SK-N-SH (cell line): ENCODE measurements around the gene NFASC. TPM values are rescaled to one million over a fixed set of nuclear protein-coding genes. Genes with fewer than 3 reads are reported as not detected.

Experiments
- CTCF ChIA-PET: fragments of 300-600, 350-600 bp; formaldehyde crosslinking; extraction: SDS; loops from one replicate; lab custom pipeline; 2021; lab: Yijun Ruan, JAX
- POLR2A ChIA-PET: fragments of 350-600 bp; sonication (Branson Sonifier 250); formaldehyde crosslinking; extraction: SDS; loops from one replicate; lab custom pipeline; 2020; ENCODE audit warnings: antibody characterized with exemption, inconsistent platforms; lab: Yijun Ruan, JAX
- DNase-seq: peaks from one replicate; pipeline ENCODE4 v3.0.0; 2012
- H2AFZ ChIP-seq: fragments of 200-600 bp; sonication (generic); 2 replicates; pipeline ENCODE4 v1.8.1; 2016; ENCODE audit warnings: antibody characterized with exemption, mild to moderate bottlenecking, low read depth
- H3F3A ChIP-seq: fragments of 200-600 bp; sonication (generic); replicated peaks from 2 replicates; pipeline ENCODE3; 2016; ENCODE audit warnings: antibody characterized with exemption, mild to moderate bottlenecking; ENCODE audit not compliant: insufficient read depth
- H3K27ac ChIP-seq, 2 experiments: fragments of 200-500 bp in 1 of 2; fragments of 200-600 bp in 1 of 2; sonication (Bioruptor generic) in 1 of 2; sonication (generic), shearing (Covaris generic) in 1 of 2; 2 replicates each; pipeline versions ENCODE4 v1.5.1 to v1.6.1; 2014 to 2016; ENCODE audit warnings: low read depth in 2 of 2, inconsistent platforms in 1 of 2, low read length in 1 of 2, mild to moderate bottlenecking in 1 of 2, mixed read lengths in 1 of 2
- H3K27me3 ChIP-seq: fragments of 200-600 bp; sonication (generic), shearing (Covaris generic); 2 replicates; pipeline ENCODE4 v1.6.1; 2016; ENCODE audit warnings: mixed run types; ENCODE audit not compliant: insufficient read depth
- H3K36me3 ChIP-seq, 2 experiments: fragments of 200-500 bp in 1 of 2; fragments of 200-600 bp in 1 of 2; sonication (Bioruptor generic) in 1 of 2; sonication (generic) in 1 of 2; replicated peaks in 1 of 2; 2 replicates each; pipeline versions ENCODE3 to v1.5.1; 2014 to 2016; ENCODE audit warnings: low read length in 1 of 2, mild to moderate bottlenecking in 1 of 2; ENCODE audit not compliant: insufficient read depth in 2 of 2, control insufficient read depth in 1 of 2
- H3K4me1 ChIP-seq, 2 experiments: fragments of 200-500 bp in 1 of 2; fragments of 200-600 bp in 1 of 2; sonication (Bioruptor generic) in 1 of 2; sonication (generic), shearing (Covaris generic) in 1 of 2; 2 replicates each; pipeline versions ENCODE4 v1.5.1 to v1.6.1; 2014 to 2016; ENCODE audit warnings: low read depth in 1 of 2, low read length in 1 of 2, mixed run types in 1 of 2; ENCODE audit not compliant: insufficient read depth in 2 of 2, control insufficient read depth in 1 of 2
- H3K4me2 ChIP-seq: fragments of 200-600 bp; sonication (generic), shearing (Covaris generic); 2 replicates; pipeline ENCODE4 v1.6.1; 2017; ENCODE audit warnings: mixed run types
- H3K4me3 ChIP-seq, 2 experiments: fragments of 200-500 bp in 1 of 2; fragments of 200-600 bp in 1 of 2; sonication (Bioruptor generic) in 1 of 2; sonication (generic), shearing (Covaris generic) in 1 of 2; 2 replicates each; pipeline versions ENCODE4 v1.5.1 to v1.8.1; 2014 to 2016; ENCODE audit warnings: low read depth in 2 of 2, inconsistent platforms in 1 of 2, low read length in 1 of 2, mild to moderate bottlenecking in 1 of 2, mixed read lengths in 1 of 2, moderate library complexity in 1 of 2
- H3K79me2 ChIP-seq: fragments of 200-600 bp; sonication (generic); 2 replicates; pipeline ENCODE4 v1.8.1; 2017; ENCODE audit warnings: mild to moderate bottlenecking; ENCODE audit not compliant: insufficient read depth
- H3K9ac ChIP-seq: fragments of 200-600 bp; sonication (generic); 2 replicates; pipeline ENCODE4 v1.6.1; 2017; ENCODE audit warnings: mixed run types
- H3K9me2 ChIP-seq: fragments of 200-600 bp; sonication (generic); 2 replicates; pipeline ENCODE4 v1.6.1; 2017; ENCODE audit warnings: mixed run types
- H3K9me3 ChIP-seq: fragments of 200-600 bp; sonication (generic); 2 replicates; pipeline ENCODE4 v1.6.1; 2017; ENCODE audit warnings: mixed run types, mild to moderate bottlenecking, moderate library complexity
- H4K20me1 ChIP-seq: fragments of 200-600 bp; sonication (generic); 2 replicates; pipeline ENCODE4 v1.6.1; 2017; ENCODE audit warnings: mild to moderate bottlenecking, mixed run types; ENCODE audit not compliant: insufficient read depth
- EP300 ChIP-seq, 2 experiments: IDR thresholded peaks; 2 replicates each; pipeline versions ENCODE4 v1.4.0 to v1.6.1; 2012; ENCODE audit warnings: borderline replicate concordance in 1 of 2, low read depth in 1 of 2, low read length in 1 of 2
- EZH2phosphoT487 ChIP-seq: fragments of 200-600 bp; sonication (generic); IDR thresholded peaks from 2 replicates; pipeline ENCODE4 v1.6.1; 2017; ENCODE audit warnings: low read depth, mixed run types, mild to moderate bottlenecking, antibody characterized with exemption, moderate library complexity, borderline replicate concordance
- NFIC ChIP-seq: IDR thresholded peaks from 2 replicates; pipeline ENCODE4 v1.4.0; 2012; ENCODE audit warnings: borderline replicate concordance
- NRF1 ChIP-seq: IDR thresholded peaks from 2 replicates; pipeline ENCODE4 v1.6.1; 2012; ENCODE audit warnings: low read depth, mild to moderate bottlenecking, low read length
- RFX5 ChIP-seq: IDR thresholded peaks from 2 replicates; pipeline ENCODE4 v1.6.1; 2012; ENCODE audit warnings: mild to moderate bottlenecking, improper control_type of control experiment, low read length
- RXRA ChIP-seq: IDR thresholded peaks from 2 replicates; pipeline ENCODE4 v1.4.0; 2012; ENCODE audit warnings: low read depth, mild to moderate bottlenecking, borderline replicate concordance
- SIN3A ChIP-seq: IDR thresholded peaks from 2 replicates; pipeline ENCODE4 v1.6.1; 2012; ENCODE audit warnings: low read depth, mild to moderate bottlenecking, low read length, moderate library complexity, borderline replicate concordance
- SMC3 ChIP-seq: IDR thresholded peaks from 2 replicates; pipeline ENCODE4 v1.6.1; 2012; ENCODE audit warnings: low read depth, low read length, improper control_type of control experiment
- TAF1 ChIP-seq: IDR thresholded peaks from 2 replicates; pipeline ENCODE4 v1.6.1; 2012; ENCODE audit warnings: low read depth, mild to moderate bottlenecking, low read length, moderate library complexity, borderline replicate concordance
- WGBS: methylation state at CpG from one replicate; pipeline ENCODE4 v1.1.6; 2017; ENCODE audit warnings: low lambda C conversion rate; 5-methylcytosine and 5-hydroxymethylcytosine counted together
- polyA plus RNA-seq, 3 experiments: library from polyadenylated mRNA; depleted of rRNA; stranded (reverse); fragments of >200 nt; gene quantifications; 2 replicates each; pipeline ENCODE4 v1.2.3, GENCODE V29; 2012
- TF ChIP-seq, protein P1 (sequence below): IDR thresholded peaks from 2 replicates; pipeline ENCODE4; 2012
- TF ChIP-seq, protein P2 (sequence below): IDR thresholded peaks from 2 replicates; pipeline ENCODE4 v1.6.1; 2012; ENCODE audit warnings: mild to moderate bottlenecking, low read depth, low read length, moderate library complexity
- TF ChIP-seq, protein P3 (sequence below): IDR thresholded peaks from 2 replicates; pipeline ENCODE4 v1.4.0; 2012; ENCODE audit warnings: low read depth, borderline replicate concordance

The NFASC gene
- polyA plus RNA-seq, 1 of the 3 experiments (the other 2 are of a cell fraction) = 6.0 TPM

DNA sequence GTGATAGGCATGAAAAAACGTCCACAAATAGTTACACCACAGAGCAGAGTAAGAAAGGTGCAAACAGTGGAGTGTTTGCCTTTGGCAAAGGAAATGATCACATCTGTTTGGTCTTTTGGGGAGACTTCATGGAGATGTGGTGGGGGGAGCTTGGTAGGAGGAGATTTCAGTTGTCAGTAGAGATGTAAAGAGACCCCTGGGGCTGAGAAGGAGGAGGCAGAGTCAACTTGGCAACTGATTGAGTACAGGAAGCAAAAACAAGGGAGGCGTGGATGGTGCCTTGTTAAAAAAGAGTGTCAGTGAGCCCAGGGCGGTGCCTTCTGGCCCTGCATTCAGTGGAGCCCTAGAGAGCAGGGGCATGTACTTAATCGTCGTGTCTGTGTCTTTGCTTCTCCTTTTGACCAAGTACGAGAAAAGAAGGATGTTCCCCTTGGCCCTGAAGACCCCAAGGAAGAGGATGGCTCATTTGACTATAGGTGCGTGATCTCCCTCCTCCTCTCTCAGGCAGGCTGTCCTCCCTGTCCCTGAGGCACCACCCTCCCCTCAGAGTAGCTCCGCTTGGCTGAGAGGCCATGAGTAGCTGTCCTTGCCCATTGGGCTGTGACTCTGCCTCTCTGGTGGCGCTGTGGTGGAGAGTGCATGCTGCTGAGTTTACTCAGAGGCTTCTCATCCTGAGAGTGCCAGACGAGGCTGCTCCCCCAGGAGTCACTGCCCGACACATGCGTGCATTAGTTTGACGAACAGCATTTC, 141.9 kb downstream of the NFASC start:
- Histone ChIP-seq H3K4me1 (peaks cover 0 to 17% of the 10 kb centered on the region in 2 experiments; a peak in 3 of 4 replicates), H4K20me1 (no peaks in the 10 kb centered on the region), H3K27me3 (no peaks in the 10 kb centered on the region), H3K4me3 (no peak overlapping the region), H3K36me3 (no peaks in the 10 kb centered on the region), H3K9me3 (no peaks in the 10 kb centered on the region), H3K9me2 (no peaks in the 10 kb centered on the region), H3K79me2 (no peaks in the 10 kb centered on the region), H3K27ac (no peak overlapping the region), H3K9ac (no peak overlapping the region), H2AFZ (no peak overlapping the region), H3F3A (no peaks in the 10 kb centered on the region), H3K4me2 (no peak overlapping the region)
- TF ChIP-seq NFIC = no peak
- no peak for TF ChIP-seq SMC3
- no peak for TF ChIP-seq SIN3A
- no peak for TF ChIP-seq EP300 (IDR thresholded peaks at IDR 0.05; ENCODE audit: borderline replicate concordance in 1 of 2, low read depth in 1 of 2, low read length in 1 of 2)
- TF ChIP-seq, protein P1, sequence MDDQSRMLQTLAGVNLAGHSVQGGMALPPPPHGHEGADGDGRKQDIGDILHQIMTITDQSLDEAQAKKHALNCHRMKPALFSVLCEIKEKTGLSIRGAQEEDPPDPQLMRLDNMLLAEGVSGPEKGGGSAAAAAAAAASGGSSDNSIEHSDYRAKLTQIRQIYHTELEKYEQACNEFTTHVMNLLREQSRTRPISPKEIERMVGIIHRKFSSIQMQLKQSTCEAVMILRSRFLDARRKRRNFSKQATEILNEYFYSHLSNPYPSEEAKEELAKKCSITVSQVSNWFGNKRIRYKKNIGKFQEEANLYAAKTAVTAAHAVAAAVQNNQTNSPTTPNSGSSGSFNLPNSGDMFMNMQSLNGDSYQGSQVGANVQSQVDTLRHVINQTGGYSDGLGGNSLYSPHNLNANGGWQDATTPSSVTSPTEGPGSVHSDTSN = no peak
- no peak for TF ChIP-seq RXRA
- TF ChIP-seq TAF1 = no peak
- TF ChIP-seq EZH2phosphoT487 = no peak
- TF ChIP-seq, protein P2, sequence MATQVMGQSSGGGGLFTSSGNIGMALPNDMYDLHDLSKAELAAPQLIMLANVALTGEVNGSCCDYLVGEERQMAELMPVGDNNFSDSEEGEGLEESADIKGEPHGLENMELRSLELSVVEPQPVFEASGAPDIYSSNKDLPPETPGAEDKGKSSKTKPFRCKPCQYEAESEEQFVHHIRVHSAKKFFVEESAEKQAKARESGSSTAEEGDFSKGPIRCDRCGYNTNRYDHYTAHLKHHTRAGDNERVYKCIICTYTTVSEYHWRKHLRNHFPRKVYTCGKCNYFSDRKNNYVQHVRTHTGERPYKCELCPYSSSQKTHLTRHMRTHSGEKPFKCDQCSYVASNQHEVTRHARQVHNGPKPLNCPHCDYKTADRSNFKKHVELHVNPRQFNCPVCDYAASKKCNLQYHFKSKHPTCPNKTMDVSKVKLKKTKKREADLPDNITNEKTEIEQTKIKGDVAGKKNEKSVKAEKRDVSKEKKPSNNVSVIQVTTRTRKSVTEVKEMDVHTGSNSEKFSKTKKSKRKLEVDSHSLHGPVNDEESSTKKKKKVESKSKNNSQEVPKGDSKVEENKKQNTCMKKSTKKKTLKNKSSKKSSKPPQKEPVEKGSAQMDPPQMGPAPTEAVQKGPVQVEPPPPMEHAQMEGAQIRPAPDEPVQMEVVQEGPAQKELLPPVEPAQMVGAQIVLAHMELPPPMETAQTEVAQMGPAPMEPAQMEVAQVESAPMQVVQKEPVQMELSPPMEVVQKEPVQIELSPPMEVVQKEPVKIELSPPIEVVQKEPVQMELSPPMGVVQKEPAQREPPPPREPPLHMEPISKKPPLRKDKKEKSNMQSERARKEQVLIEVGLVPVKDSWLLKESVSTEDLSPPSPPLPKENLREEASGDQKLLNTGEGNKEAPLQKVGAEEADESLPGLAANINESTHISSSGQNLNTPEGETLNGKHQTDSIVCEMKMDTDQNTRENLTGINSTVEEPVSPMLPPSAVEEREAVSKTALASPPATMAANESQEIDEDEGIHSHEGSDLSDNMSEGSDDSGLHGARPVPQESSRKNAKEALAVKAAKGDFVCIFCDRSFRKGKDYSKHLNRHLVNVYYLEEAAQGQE = no peak
- TF ChIP-seq, protein P3, sequence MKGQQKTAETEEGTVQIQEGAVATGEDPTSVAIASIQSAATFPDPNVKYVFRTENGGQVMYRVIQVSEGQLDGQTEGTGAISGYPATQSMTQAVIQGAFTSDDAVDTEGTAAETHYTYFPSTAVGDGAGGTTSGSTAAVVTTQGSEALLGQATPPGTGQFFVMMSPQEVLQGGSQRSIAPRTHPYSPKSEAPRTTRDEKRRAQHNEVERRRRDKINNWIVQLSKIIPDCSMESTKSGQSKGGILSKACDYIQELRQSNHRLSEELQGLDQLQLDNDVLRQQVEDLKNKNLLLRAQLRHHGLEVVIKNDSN = no peak
- TF ChIP-seq NRF1 = no peak
- no peak for TF ChIP-seq RFX5
- ChIA-PET CTCF (interaction anchor here (1.6 to 3.5 kb wide), 2 partner anchors 23 to 49 kb away, joined by 7 to 18 read pairs; no protein-coding TSS in a partner anchor), POLR2A (no interaction called here)
- no peak for DNase-seq
- 77% methylated on average over 12 of the region's 13 CpGs for WGBS
